Measurements from ENCODE around the gene DTNA. TPM values are rescaled to one million over a fixed set of nuclear protein-coding genes. Genes with fewer than 3 reads are reported as not detected.

DTNA gene
- total and polyA plus RNA-seq, 2 of the 8 experiments (the other 6 are each of a cell fraction or from before 2014, with no cell fraction given), result 30.2 to 32.7 TPM

GRCh38 chr18:34718610-34719009 lies 8.5 kb downstream of the DTNA start (continued):
- TF ChIP-seq CHD7 (IDR thresholded peaks at IDR 0.05; ENCODE audit: insufficient replicate concordance, low read length) (no peak), KDM4A (IDR thresholded peaks at IDR 0.05; ENCODE audit: low read depth, low read length, severe bottlenecking) (no peak), MAX (IDR thresholded peaks at IDR 0.05) (no peak), TAF1 (IDR thresholded peaks at IDR 0.05; ENCODE audit: low read depth, low read length) (no peak), HDAC6 (IDR thresholded peaks at IDR 0.05; ENCODE audit: low read depth, low read length) (no peak), GTF2F1 (IDR thresholded peaks at IDR 0.05; ENCODE audit: borderline replicate concordance, low read depth, low read length) (no peak), JUND (IDR thresholded peaks at IDR 0.05; ENCODE audit: low read length) (no peak), POLR2AphosphoS5 (IDR thresholded peaks at IDR 0.05; ENCODE audit: low read depth, low read length) (no peak), CEBPB (IDR thresholded peaks at IDR 0.05; ENCODE audit: low read depth, low read length) (no peak), SIRT6 (IDR thresholded peaks at IDR 0.05; ENCODE audit: low read length) (no peak), ATF3 (IDR thresholded peaks at IDR 0.05; ENCODE audit: insufficient read depth, low read depth, low read length) (no peak), YY1 (IDR thresholded peaks at IDR 0.05; ENCODE audit: low read depth, low read length) (no peak)
